Neuron (in vitro differentiated cells): ENCODE data around the gene SRGAP3.

ENCODE experiments used
- H2AFZ ChIP-seq: one replicate; pipeline ENCODE4 v1.6.1; 2013; ENCODE audit warnings: low read depth, mild to moderate bottlenecking, inconsistent platforms, low read length, moderate library complexity
- H3K27me3 ChIP-seq: one replicate; pipeline ENCODE4 v1.6.1; 2013; ENCODE audit warnings: low read length; ENCODE audit not compliant: insufficient read depth
- H3K36me3 ChIP-seq: one replicate; pipeline ENCODE4 v1.6.1; 2013; ENCODE audit warnings: low read length; ENCODE audit not compliant: insufficient read depth
- H3K4me1 ChIP-seq: one replicate; pipeline ENCODE4 v1.6.1; 2013; ENCODE audit warnings: low read length; ENCODE audit not compliant: insufficient read depth
- H3K4me3 ChIP-seq: 2 replicates; pipeline ENCODE4 v1.5.1; 2013; ENCODE audit warnings: mild to moderate bottlenecking, low read length, moderate library complexity
- H3K9me3 ChIP-seq: one replicate; pipeline ENCODE4 v1.6.1; 2013; ENCODE audit warnings: low read length

The SRGAP3 gene

GRCh38 chr3:9111866-9112265, 137.6 kb downstream of the SRGAP3 start:
- no peaks in the 10 kb centered on the region for H3K27me3 ChIP-seq
- peaks cover 10% of the 10 kb centered on the region for H3K9me3 ChIP-seq
- H3K36me3 ChIP-seq, result peaks cover 84% of the 10 kb centered on the region
- no peak overlapping the region for H2AFZ ChIP-seq
- no peaks in the 10 kb centered on the region for H3K4me1 ChIP-seq
- H3K4me3 ChIP-seq, result no peak overlapping the region

GRCh38 chr3:9111417-9111816, 138.0 kb downstream of the SRGAP3 start:
- H3K4me1 ChIP-seq, result no peaks in the 10 kb centered on the region
- no peaks in the 10 kb centered on the region for H3K27me3 ChIP-seq
- no peak overlapping the region for H2AFZ ChIP-seq
- peaks cover 10% of the 10 kb centered on the region for H3K9me3 ChIP-seq
- peaks cover 80% of the 10 kb centered on the region for H3K36me3 ChIP-seq
- no peak overlapping the region for H3K4me3 ChIP-seq

DNA sequence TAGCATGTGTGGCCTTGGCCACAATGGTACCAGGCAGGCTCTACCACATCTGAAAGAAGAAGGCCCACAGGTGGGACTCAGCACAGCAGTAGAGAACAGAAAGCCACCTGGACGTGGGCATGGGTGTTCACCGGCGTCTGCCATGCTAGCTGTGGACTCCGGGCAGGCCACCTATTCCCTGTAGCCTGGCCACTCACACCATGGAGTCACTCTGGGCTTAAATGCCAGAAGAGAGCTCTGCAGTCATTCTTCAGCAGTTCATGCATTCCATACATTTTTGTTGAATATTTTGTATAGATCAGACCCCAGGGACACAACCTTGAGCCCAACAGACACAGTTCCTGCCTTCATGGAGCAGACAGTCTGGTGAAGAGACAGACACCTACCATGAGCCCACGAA, 138.6 kb downstream of the SRGAP3 start:
- peaks cover 5% of the 10 kb centered on the region for H3K4me1 ChIP-seq
- peaks cover 77% of the 10 kb centered on the region for H3K36me3 ChIP-seq
- H3K4me3 ChIP-seq, result no peak overlapping the region
- H3K9me3 ChIP-seq, result peaks cover 13% of the 10 kb centered on the region
- H3K27me3 ChIP-seq, result no peaks in the 10 kb centered on the region
- no peak overlapping the region for H2AFZ ChIP-seq

- no peak overlapping the region for H3K4me3 ChIP-seq
- peaks cover 9% of the 10 kb centered on the region for H3K4me1 ChIP-seq
- H3K36me3 ChIP-seq, result peaks cover 82% of the 10 kb centered on the region
- no peak overlapping the region for H2AFZ ChIP-seq
- H3K9me3 ChIP-seq, result peaks cover 13% of the 10 kb centered on the region
- no peaks in the 10 kb centered on the region for H3K27me3 ChIP-seq
These were observed 139.1 kb downstream of the SRGAP3 start for GRCh38 chr3:9110316-9110715.

GRCh38 chr3:9109568-9109914, 139.9 kb downstream of the SRGAP3 start:
- H3K4me3 ChIP-seq, result no peak overlapping the region
- no peaks in the 10 kb centered on the region for H3K27me3 ChIP-seq
- peaks cover 13% of the 10 kb centered on the region for H3K9me3 ChIP-seq
- peaks cover 12% of the 10 kb centered on the region for H3K4me1 ChIP-seq
- H2AFZ ChIP-seq, result no peak overlapping the region
- peaks cover 82% of the 10 kb centered on the region for H3K36me3 ChIP-seq

- Histone ChIP-seq H3K27me3 (no peaks in the 10 kb centered on the region), H3K4me1 (peaks cover 12% of the 10 kb centered on the region), H3K4me3 (no peak overlapping the region), H3K9me3 (peaks cover 9% of the 10 kb centered on the region), H2AFZ (no peak overlapping the region), H3K36me3 (peaks cover 82% of the 10 kb centered on the region)
These were observed 140.4 kb downstream of the SRGAP3 start for GRCh38 chr3:9108876-9109567.

- H3K4me3 ChIP-seq, result no peak overlapping the region
- H3K27me3 ChIP-seq, result no peaks in the 10 kb centered on the region
- peaks cover 23% of the 10 kb centered on the region for H3K4me1 ChIP-seq
- no peak overlapping the region for H2AFZ ChIP-seq
- peaks cover 5% of the 10 kb centered on the region for H3K9me3 ChIP-seq
- H3K36me3 ChIP-seq, result peaks cover 76% of the 10 kb centered on the region
These were observed 141.7 kb downstream of the SRGAP3 start for GRCh38 chr3:9107738-9108137.

GRCh38 chr3:9105421-9105820, 144.0 kb downstream of the SRGAP3 start:
- Histone ChIP-seq H3K4me1 (peaks cover 45% of the 10 kb centered on the region), H3K36me3 (peaks cover 57% of the 10 kb centered on the region), H3K4me3 (no peak overlapping the region), H2AFZ (no peak overlapping the region), H3K27me3 (no peaks in the 10 kb centered on the region), H3K9me3 (peaks cover 5% of the 10 kb centered on the region)

DNA sequence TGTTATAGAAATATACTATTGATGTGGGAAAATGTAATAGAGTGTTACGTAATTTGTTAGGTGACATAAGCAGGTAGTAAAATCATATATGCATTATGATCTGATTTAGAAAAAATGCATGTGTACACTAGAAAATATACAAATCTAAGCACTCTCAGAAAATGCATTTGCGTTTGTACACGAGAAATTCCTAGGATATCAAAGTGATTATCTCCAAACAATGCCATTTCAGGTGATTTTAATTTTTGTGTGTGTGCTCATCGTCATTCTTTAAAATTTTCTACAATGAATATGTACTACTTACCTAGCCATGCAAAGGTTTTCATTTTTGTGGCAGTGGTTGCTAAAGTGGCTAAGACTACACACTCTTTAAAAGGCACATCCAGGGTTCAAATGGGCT, 145.3 kb downstream of the SRGAP3 start:
- Histone ChIP-seq H2AFZ (no peak overlapping the region), H3K4me1 (peaks cover 58% of the 10 kb centered on the region), H3K9me3 (peaks cover 5% of the 10 kb centered on the region), H3K4me3 (no peak overlapping the region), H3K27me3 (no peaks in the 10 kb centered on the region), H3K36me3 (peaks cover 44% of the 10 kb centered on the region)

GRCh38 chr3:9102240-9102981, 147.0 kb downstream of the SRGAP3 start:
- peaks cover 73% of the 10 kb centered on the region for H3K4me1 ChIP-seq
- peaks cover 33% of the 10 kb centered on the region for H3K36me3 ChIP-seq
- H3K27me3 ChIP-seq, result no peaks in the 10 kb centered on the region
- H3K4me3 ChIP-seq, result no peak overlapping the region
- peaks cover 3% of the 10 kb centered on the region for H3K9me3 ChIP-seq
- H2AFZ ChIP-seq, result no peak overlapping the region

- Histone ChIP-seq H3K36me3 (peaks cover 29% of the 10 kb centered on the region), H3K9me3 (peaks cover 3% of the 10 kb centered on the region), H2AFZ (no peak overlapping the region), H3K4me3 (no peak overlapping the region), H3K27me3 (no peaks in the 10 kb centered on the region), H3K4me1 (peaks cover 73% of the 10 kb centered on the region)
These were observed 148.2 kb downstream of the SRGAP3 start for GRCh38 chr3:9101286-9101685.

GRCh38 chr3:9100513-9100894, 148.9 kb downstream of the SRGAP3 start:
- peaks cover 23% of the 10 kb centered on the region for H3K36me3 ChIP-seq
- H3K4me3 ChIP-seq, result no peak overlapping the region
- no peaks in the 10 kb centered on the region for H3K9me3 ChIP-seq
- H2AFZ ChIP-seq, result no peak overlapping the region
- peaks cover 65% of the 10 kb centered on the region for H3K4me1 ChIP-seq
- no peaks in the 10 kb centered on the region for H3K27me3 ChIP-seq

DNA sequence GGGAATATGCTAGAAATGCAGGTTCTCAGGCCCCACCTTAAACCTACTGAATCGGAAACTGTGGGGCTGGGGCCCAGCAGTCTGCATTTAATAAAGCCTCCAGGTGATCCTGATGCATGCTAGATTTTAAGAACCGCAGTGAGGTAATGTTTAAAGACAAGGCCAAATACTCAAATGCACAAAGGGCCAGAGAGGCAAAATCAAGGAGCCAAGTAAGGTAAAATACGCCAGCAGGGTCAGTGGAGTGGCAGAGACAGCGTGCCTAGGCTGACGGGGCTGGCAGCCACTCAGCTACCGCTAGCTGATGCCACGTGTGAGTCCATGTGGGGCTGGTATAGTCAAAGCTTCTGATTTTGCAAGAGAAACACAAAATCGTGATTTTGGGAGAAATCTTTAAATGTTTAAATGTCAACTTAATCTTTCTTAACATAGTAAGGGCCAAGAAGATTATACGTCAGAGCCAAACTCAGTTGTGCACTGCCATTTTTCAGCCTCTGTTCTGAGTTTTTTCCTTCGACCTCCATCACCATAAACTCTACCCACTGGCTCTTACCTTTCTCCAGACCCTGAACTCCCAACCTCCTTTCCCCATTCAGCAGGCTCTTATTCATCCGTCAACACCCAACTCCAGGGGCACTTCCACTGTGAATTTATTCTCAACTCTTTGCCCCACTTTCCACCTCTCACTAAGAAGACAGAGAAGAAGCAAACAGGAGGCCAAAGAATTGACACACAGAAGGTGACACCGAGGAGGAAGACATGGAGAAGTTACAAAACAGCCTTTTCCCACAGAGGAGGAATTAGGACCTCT, 149.5 kb downstream of the SRGAP3 start:
- Histone ChIP-seq H3K4me1 (peaks cover 60% of the 10 kb centered on the region), H2AFZ (no peak overlapping the region), H3K9me3 (no peaks in the 10 kb centered on the region), H3K27me3 (no peaks in the 10 kb centered on the region), H3K4me3 (no peak overlapping the region), H3K36me3 (peaks cover 18% of the 10 kb centered on the region)
